ENCODE results near the gene RALA.

GRCh38 chr7:39656415-39656814 lies 33.0 kb downstream of the RALA start:
- TF ChIP-seq POLR2A (IDR thresholded peaks at IDR 0.05) (no peak), CTCF (IDR thresholded peaks at IDR 0.05 in 8 of 11, conservative IDR thresholded peaks at IDR 0.05 in 3 of 11) (no peak)
